Heart right ventricle (tissue), 16 donors: ENCODE measurements around the gene MAP1S. TPM values are rescaled to one million over a fixed set of nuclear protein-coding genes. Genes with fewer than 3 reads are reported as not detected.
"Not testable (repeated sequence)": the region's sequence is repeated elsewhere in the genome, so short reads cannot be mapped to it uniquely, and the experiment has no call there.

ENCODE experiments used
- ATAC-seq, 8 donors: fragments of 200-7000 bp; cut with Tn5 transposase; one replicate each; pipeline ENCODE4 v1.9.1; 2020; ENCODE audit warnings: mild to moderate bottlenecking in 8 of 8, moderate library complexity in 8 of 8, moderate number of reproducible peaks in 1 of 8
- DNase-seq, 2 donors: peaks; one replicate each; pipeline ENCODE4 v3.0.0-alpha.2; 2020
- H3K27ac ChIP-seq, 10 donors: fragments of 200-600 bp; sonication (generic) in 2 of 10; one replicate each; pipeline versions ENCODE4 v1.5.0 to v1.8.0; 2020 to 2022; ENCODE audit warnings: mild to moderate bottlenecking in 3 of 10
- H3K27me3 ChIP-seq, 7 donors: fragments of 200-600 bp; one replicate each; pipeline ENCODE4 v1.8.0; 2021 to 2022; ENCODE audit warnings: mild to moderate bottlenecking in 2 of 7
- H3K36me3 ChIP-seq, 9 donors: fragments of 200-600 bp; sonication (generic) in 1 of 9; one replicate each; pipeline versions ENCODE4 v1.5.0 to v1.8.0; 2020 to 2022; ENCODE audit warnings: mild to moderate bottlenecking in 2 of 9
- H3K4me1 ChIP-seq, 9 donors: fragments of 200-600 bp; sonication (generic) in 1 of 9; one replicate each; pipeline versions ENCODE4 v1.5.0 to v1.8.0; 2020 to 2022; ENCODE audit warnings: mild to moderate bottlenecking in 4 of 9
- H3K4me3 ChIP-seq, 10 donors: fragments of 200-600 bp; sonication (generic) in 2 of 10; one replicate each; pipeline versions ENCODE4 v1.5.0 to v1.8.0; 2020 to 2022; ENCODE audit warnings: mild to moderate bottlenecking in 7 of 10, moderate library complexity in 2 of 10
- H3K9me3 ChIP-seq, 11 donors: fragments of 200-600 bp in 10 of 11; sonication (generic) in 2 of 11; one replicate each; pipeline versions ENCODE4 v1.5.0 to v1.8.0; 2013 to 2022; ENCODE audit warnings: mild to moderate bottlenecking in 2 of 11, control low read depth in 1 of 11, moderate library complexity in 1 of 11
- WGBS, 2 donors: extraction: QIAGEN DNeasy Blood & Tissue Kit; methylation state at CpG; one replicate each; pipeline ENCODE4 v1.1.7; 2013; ENCODE audit warnings: inconsistent platforms in 1 of 2; 5-methylcytosine and 5-hydroxymethylcytosine counted together
- intact Hi-C, 10 donors: fragments of 100-400 bp; cut with DNase I; formaldehyde crosslinking; loops; one replicate each; pipeline versions ENCODE4 v1.11.1 to v1.14.2; 2022
- polyA plus RNA-seq, 2 donors: library from polyadenylated mRNA; stranded (reverse); fragments of 200-250 nt; gene quantifications; one replicate each; pipeline ENCODE4 v1.2.3, GENCODE V29; 2013
- total RNA-seq, 10 donors: library from RNA; stranded (reverse); fragmentation: NEBNext Ultra II Directional in 3 of 10; extraction: Animal tissue kit (Norgen Biotek cat#: 25700) in 3 of 10; gene quantifications; one replicate each; pipeline versions ENCODE4 v1.2.1 to v1.2.4, GENCODE V29; 2021 to 2023
- TF ChIP-seq, protein P1 (sequence below), 9 donors: fragments of 200-600 bp; sonication (generic) in 2 of 9; IDR thresholded peaks; one replicate each; pipeline versions ENCODE4 v1.5.0 to v1.8.0; 2021 to 2022; ENCODE audit warnings: antibody characterized with exemption in 9 of 9, mild to moderate bottlenecking in 5 of 9, moderate library complexity in 1 of 9
- donor health status: Arrhythmogenic right ventricular cardiomyopathy.
- donor health status: ischemic (EF 13 %, LVEDD 7.1; RV severe dilation, severe dysfunction).
- donor health status: healthy with polysubstance abuse.
- donor health status: DM: no; HTN: yes; CAD: no.
- donor health status: DM: no; HTN: no; CAD: no.
- donor health status: ischemic (EF 25% LVEDD 6.9; RV normal size, moderate dysfunction).
- donor health status: ischemic (EF 25% LVEDD 5.7; RV mildly dilated, moderate dysfunction).
- donor health status: healthy.
- donor health status: DM: yes; HTN: yes; CAD: no.
- donor health status: Ischemic cardiomyopathy.
- donor health status: ischemic (EF 35%, LVEDD 5.7; RV mildly dilated, moderate dysfunction).
- donor health status: nonischemic (EF 11% LVEDD 7.7; RV severe dilation, severe dysfunction).
- donor health status: DM: yes; HTN: yes; CAD: no.
- donor health status: PGD.
- donor health status: ischemic (EF 29% LVEDD 5.4; RV normal size, mild dysfunction).
- donor health status: nonischemic (EF 23%, LVEDD 6.1; RV moderate dilation, normal function).

The MAP1S gene
- total and polyA plus RNA-seq, 12 donors: 20.4 to 48.7 (median 26.8) TPM

DNA sequence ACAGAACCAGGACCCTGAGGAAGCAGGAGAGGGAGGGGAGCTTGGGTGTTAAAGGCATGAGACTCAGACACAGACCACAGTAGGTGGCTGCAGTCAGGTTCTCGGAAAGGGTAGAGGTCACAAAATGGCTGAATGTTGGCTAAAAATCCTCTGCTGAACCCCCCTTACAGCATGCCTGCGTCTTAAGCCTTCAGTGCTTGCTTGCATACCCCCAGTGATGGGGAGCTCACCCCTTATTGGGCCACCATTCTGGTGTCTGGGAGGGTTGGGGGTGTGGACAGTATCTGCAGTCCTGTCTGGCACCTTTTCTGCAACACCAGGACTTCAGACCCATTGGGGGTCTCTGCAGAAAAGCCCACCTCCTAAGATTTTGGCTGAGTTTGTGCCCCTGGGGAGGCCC is 61.5 kb downstream of the MAP1S start:
- Histone ChIP-seq H3K27ac (no peak overlapping the region), H3K4me3 (no peak overlapping the region), H3K9me3 (peaks cover 0 to 4% (median 0%) of the 10 kb centered on the region in 11 donors), H3K36me3 (peaks cover 0 to 8% (median 0%) of the 10 kb centered on the region in 9 donors), H3K27me3 (peaks cover 10 to 61% (median 50%) of the 10 kb centered on the region in 7 donors), H3K4me1 (peaks cover 0 to 12% (median 5%) of the 10 kb centered on the region in 9 donors)
- TF ChIP-seq, protein P1, sequence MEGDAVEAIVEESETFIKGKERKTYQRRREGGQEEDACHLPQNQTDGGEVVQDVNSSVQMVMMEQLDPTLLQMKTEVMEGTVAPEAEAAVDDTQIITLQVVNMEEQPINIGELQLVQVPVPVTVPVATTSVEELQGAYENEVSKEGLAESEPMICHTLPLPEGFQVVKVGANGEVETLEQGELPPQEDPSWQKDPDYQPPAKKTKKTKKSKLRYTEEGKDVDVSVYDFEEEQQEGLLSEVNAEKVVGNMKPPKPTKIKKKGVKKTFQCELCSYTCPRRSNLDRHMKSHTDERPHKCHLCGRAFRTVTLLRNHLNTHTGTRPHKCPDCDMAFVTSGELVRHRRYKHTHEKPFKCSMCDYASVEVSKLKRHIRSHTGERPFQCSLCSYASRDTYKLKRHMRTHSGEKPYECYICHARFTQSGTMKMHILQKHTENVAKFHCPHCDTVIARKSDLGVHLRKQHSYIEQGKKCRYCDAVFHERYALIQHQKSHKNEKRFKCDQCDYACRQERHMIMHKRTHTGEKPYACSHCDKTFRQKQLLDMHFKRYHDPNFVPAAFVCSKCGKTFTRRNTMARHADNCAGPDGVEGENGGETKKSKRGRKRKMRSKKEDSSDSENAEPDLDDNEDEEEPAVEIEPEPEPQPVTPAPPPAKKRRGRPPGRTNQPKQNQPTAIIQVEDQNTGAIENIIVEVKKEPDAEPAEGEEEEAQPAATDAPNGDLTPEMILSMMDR (IDR thresholded peaks at IDR 0.05): no peak
- ATAC-seq (no peak), DNase-seq (no peak)
- 62 to 87% methylated on average over 2 of the region's 2 CpGs for WGBS, 2 donors
- intact Hi-C loops: loop anchor here in 2 of 10 donors (5.0 to 10.0 kb wide), 2 partner anchors 73 to 74 kb away; partner anchors contain the start of gene RPL18A (in 2 of the 2)

- H3K27me3 ChIP-seq: peaks cover 5 to 36% (median 26%) of the 10 kb centered on the region in 7 donors
- not testable (repeated sequence) for H3K27ac ChIP-seq, H3K4me1 ChIP-seq, ATAC-seq, H3K4me3 ChIP-seq, H3K9me3 ChIP-seq, DNase-seq
- H3K36me3 ChIP-seq: peaks cover 0 to 12% (median 0%) of the 10 kb centered on the region in 9 donors
- intact Hi-C loops: loop anchor here in 2 of 10 donors (5.0 to 10.0 kb wide), 2 partner anchors 71 to 76 kb away; partner anchors contain the start of gene RPL18A (in 2 of the 2)
- 70 to 86% methylated on average over 5 of the region's 5 CpGs for WGBS, 2 donors
These were observed 64.4 kb downstream of the MAP1S start for GRCh38 chr19:17783721-17784120.

Other genes with a start within 250 kb of the MAP1S start
- 10 to 100 TPM; 37.1 to 64.5 (median 47.2) TPM for gene SLC27A1, start 249.0 kb upstream of the MAP1S start, total RNA-seq
- 10 to 100 TPM; 16.0 to 78.3 TPM for gene SLC27A1, start 249.0 kb upstream of the MAP1S start, polyA plus RNA-seq
- gene PGLS, start 207.8 kb upstream of the MAP1S start, total RNA-seq: 10 to 100 TPM; 16.2 to 45.4 (median 20.6) TPM
- gene PGLS, start 207.8 kb upstream of the MAP1S start, polyA plus RNA-seq: 10 to 100 TPM; 40.7 to 57.6 TPM
- gene COLGALT1, start 163.8 kb upstream of the MAP1S start, total RNA-seq: 10 to 100 TPM; 19.7 to 73.8 (median 29.3) TPM
- 10 to 100 TPM; 28.4 to 38.6 TPM for gene COLGALT1, start 163.8 kb upstream of the MAP1S start, polyA plus RNA-seq
- gene UNC13A, start 31.1 kb upstream of the MAP1S start, total RNA-seq: under 1 TPM in 8 of 10 donors, not detected in 2; 0.02 to 0.72 (median 0.06) TPM
- under 1 TPM; 0.03 to 0.44 TPM for gene UNC13A, start 31.1 kb upstream of the MAP1S start, polyA plus RNA-seq
- 1 to 10 TPM in 4 of 10 donors, under 1 TPM in 6; 0.21 to 2.6 (median 0.83) TPM for gene FCHO1, start 32.0 kb downstream of the MAP1S start, total RNA-seq
- under 1 TPM; 0.44 to 0.61 TPM for gene FCHO1, start 32.0 kb downstream of the MAP1S start, polyA plus RNA-seq
- gene B3GNT3, start 75.7 kb downstream of the MAP1S start, total RNA-seq: not detected
- gene B3GNT3, start 75.7 kb downstream of the MAP1S start, polyA plus RNA-seq: not detected
- gene INSL3, start 102.0 kb downstream of the MAP1S start, total RNA-seq: not detected
- under 1 TPM in 1 of 2 donors, not detected in 1; 0.04 TPM for gene INSL3, start 102.0 kb downstream of the MAP1S start, polyA plus RNA-seq
- gene JAK3, start 128.5 kb downstream of the MAP1S start, total RNA-seq: 10 to 100 TPM in 1 of 10 donors, 1 to 10 TPM in 7, under 1 TPM in 2; 0.59 to 16.9 (median 1.6) TPM
- gene JAK3, start 128.5 kb downstream of the MAP1S start, polyA plus RNA-seq: 1 to 10 TPM in 1 of 2 donors, under 1 TPM in 1; 0.88 to 3.7 TPM
- 1,000 to 10,000 TPM in 1 of 10 donors, 100 to 1,000 TPM in 9; 623 to 1,142 (median 682) TPM for gene RPL18A, start 140.4 kb downstream of the MAP1S start, total RNA-seq
- gene RPL18A, start 140.4 kb downstream of the MAP1S start, polyA plus RNA-seq: 1,000 to 10,000 TPM in 1 of 2 donors, 100 to 1,000 TPM in 1; 685 to 2,570 TPM
- under 1 TPM in 1 of 10 donors, not detected in 9; 0.16 TPM for gene SLC5A5, start 152.5 kb downstream of the MAP1S start, total RNA-seq
- gene SLC5A5, start 152.5 kb downstream of the MAP1S start, polyA plus RNA-seq: not detected
- 10 to 100 TPM; 52.0 to 94.2 (median 61.6) TPM for gene CCDC124, start 213.5 kb downstream of the MAP1S start, total RNA-seq
- gene CCDC124, start 213.5 kb downstream of the MAP1S start, polyA plus RNA-seq: 100 to 1,000 TPM; 135 to 240 TPM
- gene KCNN1, start 247.6 kb downstream of the MAP1S start, total RNA-seq: under 1 TPM in 1 of 10 donors, not detected in 9; 0.72 TPM
- not detected for gene KCNN1, start 247.6 kb downstream of the MAP1S start, polyA plus RNA-seq